ENCODE measurements around the gene TRIM75. TPM values are rescaled to one million over a fixed set of nuclear protein-coding genes. Genes with fewer than 3 reads are reported as not detected.

TRIM75 gene
- total RNA-seq (2022; extraction: Qiagen RNA extraction): not detected in 5 replicates

GRCh38 chr4:165053645-165054044 lies at the start of gene TRIM75:
Gene TRIM75 (plus strand): TSS chr4:165053866. CDS start chr4:165059148, 5,282 bp downstream.

GRCh38 chr4:165031436-165032211 lies 22.0 kb upstream of the TRIM75 start, which contains the start of gene TRIM60:
Gene TRIM60 (plus strand): TSS chr4:165031999. CDS start chr4:165040073, 8,074 bp downstream.

Other genes with a start within 250 kb of the TRIM75 start
- not detected in 5 replicates for gene APELA, start 176.7 kb upstream of the TRIM75 start, total RNA-seq (2022; extraction: Qiagen RNA extraction)
- gene TRIM61, start 76.2 kb upstream of the TRIM75 start, total RNA-seq (2022; extraction: Qiagen RNA extraction): not detected in 5 replicates
- gene TRIM60, start 21.9 kb upstream of the TRIM75 start, total RNA-seq (2022; extraction: Qiagen RNA extraction): not detected in 5 replicates
- gene TMEM192, start 59.0 kb downstream of the TRIM75 start, total RNA-seq (2022; extraction: Qiagen RNA extraction): 8.8 to 10.9 TPM (median 8.9 TPM) in 5 replicates
- 15.5 to 19.4 TPM (median 18.4 TPM) in 5 replicates for gene KLHL2, start 153.7 kb downstream of the TRIM75 start, total RNA-seq (2022; extraction: Qiagen RNA extraction)